Loucy (cell line): ENCODE results near the gene TSPAN9.

Experiments
- H2AFZ ChIP-seq: fragments of 200-600 bp; sonication (generic); 2 replicates; pipeline ENCODE4 v1.6.0; 2016; ENCODE audit warnings: antibody characterized with exemption, mild to moderate bottlenecking, low read length, moderate library complexity
- H3F3A ChIP-seq: fragments of 200-600 bp; 2 replicates; pipeline ENCODE4 v1.6.0; 2016; ENCODE audit warnings: antibody characterized with exemption, low read depth, mild to moderate bottlenecking
- H3K27me3 ChIP-seq: fragments of 200-600 bp; sonication (generic); 2 replicates; pipeline ENCODE4 v1.6.1; 2014; ENCODE audit warnings: low read length, mild to moderate bottlenecking; ENCODE audit not compliant: insufficient read depth, poor library complexity, severe bottlenecking
- H3K36me3 ChIP-seq: fragments of 200-600 bp; sonication (generic); 2 replicates; pipeline ENCODE4 v1.6.1; 2016; ENCODE audit warnings: low read length; ENCODE audit not compliant: insufficient read depth
- H3K4me1 ChIP-seq: fragments of 200-600 bp; sonication (generic); 2 replicates; pipeline ENCODE4 v1.5.1; 2014; ENCODE audit warnings: low read length, mild to moderate bottlenecking; ENCODE audit not compliant: insufficient read depth, poor library complexity, severe bottlenecking
- H3K4me2 ChIP-seq: fragments of 200-600 bp; sonication (generic); 2 replicates; pipeline ENCODE4 v1.6.0; 2014; ENCODE audit warnings: antibody characterized with exemption, low read length, low read depth, mild to moderate bottlenecking; ENCODE audit not compliant: poor library complexity, severe bottlenecking
- H3K4me3 ChIP-seq: fragments of 200-600 bp; sonication (generic); 2 replicates; pipeline ENCODE4 v1.5.1; 2014; ENCODE audit warnings: low read length, mild to moderate bottlenecking, mixed read lengths; ENCODE audit not compliant: poor library complexity, severe bottlenecking
- H3K79me2 ChIP-seq: fragments of 200-600 bp; sonication (generic); 2 replicates; pipeline ENCODE4 v1.6.1; 2014; ENCODE audit warnings: low read length; ENCODE audit not compliant: insufficient read depth
- H3K9ac ChIP-seq: fragments of 200-600 bp; sonication (generic); 2 replicates; pipeline ENCODE4 v1.6.0; 2014; ENCODE audit warnings: mild to moderate bottlenecking, low read depth, low read length, moderate library complexity; ENCODE audit not compliant: poor library complexity, severe bottlenecking
- H3K9me2 ChIP-seq: fragments of 200-600 bp; sonication (generic); replicated peaks from 2 replicates; pipeline ENCODE4 v1.6.1; 2016; ENCODE audit warnings: low read depth, low read length, mixed read lengths
- H3K9me3 ChIP-seq: fragments of 200-600 bp; sonication (generic); 2 replicates; pipeline ENCODE4 v1.6.1; 2014; ENCODE audit warnings: mild to moderate bottlenecking, antibody characterized with exemption, low read length, low read depth; ENCODE audit not compliant: insufficient read depth
- H4K20me1 ChIP-seq: fragments of 200-600 bp; sonication (generic); 2 replicates; pipeline ENCODE4 v1.6.0; 2014; ENCODE audit warnings: antibody characterized with exemption, low read length, mild to moderate bottlenecking; ENCODE audit not compliant: insufficient read depth, poor library complexity, severe bottlenecking
- EZH2phosphoT487 ChIP-seq: fragments of 200-600 bp; IDR thresholded peaks from 2 replicates; pipeline ENCODE4 v1.6.1; 2018; ENCODE audit warnings: antibody characterized with exemption, mild to moderate bottlenecking, moderate library complexity, borderline replicate concordance
- TF ChIP-seq, protein P1 (sequence below): fragments of 200-600 bp; sonication (generic); conservative IDR thresholded peaks from 2 replicates; pipeline ENCODE4 v1.5.1; 2014; ENCODE audit warnings: mild to moderate bottlenecking, antibody characterized with exemption, low read length

TSPAN9 gene

DNA sequence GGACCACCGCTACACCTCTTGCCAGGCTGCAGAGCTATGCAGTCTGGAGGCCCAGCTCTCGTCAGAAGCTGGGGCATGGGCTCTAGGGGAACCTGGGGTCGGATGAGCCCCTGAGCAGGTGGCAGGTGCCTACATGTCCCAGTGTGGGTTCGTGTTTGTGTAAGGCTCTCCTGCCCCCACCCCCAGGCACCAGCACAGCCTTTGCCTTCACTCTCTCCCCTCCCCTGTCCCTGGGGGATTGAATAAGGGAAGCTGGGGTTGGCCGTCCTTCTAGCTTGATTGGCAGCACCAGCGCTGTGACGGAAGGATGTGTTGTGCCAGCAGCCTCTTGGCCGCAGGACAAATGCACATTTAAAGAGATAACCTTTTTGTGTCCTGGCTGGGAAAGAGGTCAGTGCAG is 34.8 kb upstream of the TSPAN9 start:
- Histone ChIP-seq H3K27me3 (no peaks in the 10 kb centered on the region), H3F3A (no peaks in the 10 kb centered on the region), H3K4me2 (no peak overlapping the region), H4K20me1 (no peaks in the 10 kb centered on the region), H3K36me3 (no peaks in the 10 kb centered on the region), H3K9me2 (no peaks in the 10 kb centered on the region), H3K9me3 (no peaks in the 10 kb centered on the region), H3K79me2 (no peaks in the 10 kb centered on the region), H3K4me3 (no peak overlapping the region), H3K4me1 (no peaks in the 10 kb centered on the region), H2AFZ (no peak overlapping the region), H3K9ac (no peak overlapping the region)
- TF ChIP-seq, protein P1, sequence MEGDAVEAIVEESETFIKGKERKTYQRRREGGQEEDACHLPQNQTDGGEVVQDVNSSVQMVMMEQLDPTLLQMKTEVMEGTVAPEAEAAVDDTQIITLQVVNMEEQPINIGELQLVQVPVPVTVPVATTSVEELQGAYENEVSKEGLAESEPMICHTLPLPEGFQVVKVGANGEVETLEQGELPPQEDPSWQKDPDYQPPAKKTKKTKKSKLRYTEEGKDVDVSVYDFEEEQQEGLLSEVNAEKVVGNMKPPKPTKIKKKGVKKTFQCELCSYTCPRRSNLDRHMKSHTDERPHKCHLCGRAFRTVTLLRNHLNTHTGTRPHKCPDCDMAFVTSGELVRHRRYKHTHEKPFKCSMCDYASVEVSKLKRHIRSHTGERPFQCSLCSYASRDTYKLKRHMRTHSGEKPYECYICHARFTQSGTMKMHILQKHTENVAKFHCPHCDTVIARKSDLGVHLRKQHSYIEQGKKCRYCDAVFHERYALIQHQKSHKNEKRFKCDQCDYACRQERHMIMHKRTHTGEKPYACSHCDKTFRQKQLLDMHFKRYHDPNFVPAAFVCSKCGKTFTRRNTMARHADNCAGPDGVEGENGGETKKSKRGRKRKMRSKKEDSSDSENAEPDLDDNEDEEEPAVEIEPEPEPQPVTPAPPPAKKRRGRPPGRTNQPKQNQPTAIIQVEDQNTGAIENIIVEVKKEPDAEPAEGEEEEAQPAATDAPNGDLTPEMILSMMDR, result no peak
- no peak for TF ChIP-seq EZH2phosphoT487

DNA sequence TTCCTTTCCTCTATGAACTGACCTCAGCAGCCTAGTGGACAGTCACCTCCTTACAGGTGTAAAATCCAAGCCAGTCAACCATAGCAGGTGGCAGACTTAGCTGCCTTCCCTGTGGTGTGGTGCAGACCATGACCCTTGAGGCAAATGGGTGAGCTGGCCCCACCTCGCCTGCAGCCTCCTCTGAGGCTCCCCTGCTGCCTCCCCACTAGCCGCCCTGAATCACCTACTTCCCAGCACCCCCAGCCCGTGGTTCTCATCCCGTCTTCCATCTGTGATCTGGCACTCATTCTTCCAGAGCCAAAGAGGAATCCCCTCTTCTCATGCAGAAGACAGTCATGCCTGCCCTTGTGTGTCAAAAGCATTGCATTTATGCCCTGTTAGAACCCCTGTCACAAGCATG is 34.4 kb upstream of the TSPAN9 start:
- no peak overlapping the region for H3K9ac ChIP-seq
- H3K9me3 ChIP-seq, result no peaks in the 10 kb centered on the region
- no peaks in the 10 kb centered on the region for H3K4me1 ChIP-seq
- no peaks in the 10 kb centered on the region for H3K27me3 ChIP-seq
- no peaks in the 10 kb centered on the region for H3F3A ChIP-seq
- no peaks in the 10 kb centered on the region for H3K79me2 ChIP-seq
- no peak for TF ChIP-seq EZH2phosphoT487
- TF ChIP-seq, protein P1, result no peak
- H3K4me3 ChIP-seq, result no peak overlapping the region
- H3K36me3 ChIP-seq, result no peaks in the 10 kb centered on the region
- no peaks in the 10 kb centered on the region for H3K9me2 ChIP-seq
- H4K20me1 ChIP-seq, result no peaks in the 10 kb centered on the region
- no peak overlapping the region for H3K4me2 ChIP-seq
- no peak overlapping the region for H2AFZ ChIP-seq

DNA sequence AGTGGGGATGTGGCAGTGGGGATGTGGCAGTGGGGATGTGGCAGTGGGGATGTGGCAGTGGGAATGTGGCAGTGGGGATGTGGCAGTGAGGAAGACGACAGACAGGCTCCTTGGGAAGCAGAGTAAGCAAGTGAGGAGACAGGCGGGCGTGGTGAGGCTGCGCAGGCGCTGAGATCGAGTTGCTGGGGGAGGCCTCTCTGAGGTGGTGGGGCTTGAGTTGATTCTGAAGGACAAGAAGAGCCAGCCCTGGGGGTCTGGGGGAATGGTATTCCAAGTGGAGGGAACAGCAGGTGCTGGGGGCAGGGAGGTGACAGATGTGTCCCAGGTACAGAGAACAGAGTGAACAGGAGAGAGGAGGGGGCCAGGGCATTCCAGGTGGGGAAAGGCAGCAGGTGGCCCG is 33.8 kb upstream of the TSPAN9 start:
- Histone ChIP-seq H3K9ac (no peak overlapping the region), H3F3A (no peaks in the 10 kb centered on the region), H3K4me3 (no peak overlapping the region), H3K4me2 (no peak overlapping the region), H3K79me2 (no peaks in the 10 kb centered on the region), H3K9me2 (no peaks in the 10 kb centered on the region), H2AFZ (no peak overlapping the region), H4K20me1 (no peaks in the 10 kb centered on the region), H3K4me1 (no peaks in the 10 kb centered on the region), H3K27me3 (no peaks in the 10 kb centered on the region), H3K9me3 (no peaks in the 10 kb centered on the region), H3K36me3 (no peaks in the 10 kb centered on the region)
- TF ChIP-seq EZH2phosphoT487, result no peak
- TF ChIP-seq, protein P1, result no peak
